Stimulated activated CD4-positive, alpha-beta T cell treated with anti-CD3 and anti-CD28 coated beads, Interleukin-2, amount 100 ng/mL, for 4 hours (primary cell): ENCODE measurements around the gene DMD.
"Not testable (repeated sequence)": the region's sequence is repeated elsewhere in the genome, so short reads cannot be mapped to it uniquely, and the experiment has no call there.

Experiments
- DNase-seq: peaks from one replicate; pipeline ENCODE4 v3.0.0-alpha.2; 2020; ENCODE audit warnings: low read depth

The DMD gene

GRCh38 chrX:32010212-32010611, 1201.1 kb downstream of the DMD start:
- DNase-seq: no peak

- no peak for DNase-seq
These were observed 1217.7 kb downstream of the DMD start for GRCh38 chrX:31993637-31994036.

GRCh38 chrX:31988975-31989374, 1222.4 kb downstream of the DMD start:
- DNase-seq: no peak

DNA sequence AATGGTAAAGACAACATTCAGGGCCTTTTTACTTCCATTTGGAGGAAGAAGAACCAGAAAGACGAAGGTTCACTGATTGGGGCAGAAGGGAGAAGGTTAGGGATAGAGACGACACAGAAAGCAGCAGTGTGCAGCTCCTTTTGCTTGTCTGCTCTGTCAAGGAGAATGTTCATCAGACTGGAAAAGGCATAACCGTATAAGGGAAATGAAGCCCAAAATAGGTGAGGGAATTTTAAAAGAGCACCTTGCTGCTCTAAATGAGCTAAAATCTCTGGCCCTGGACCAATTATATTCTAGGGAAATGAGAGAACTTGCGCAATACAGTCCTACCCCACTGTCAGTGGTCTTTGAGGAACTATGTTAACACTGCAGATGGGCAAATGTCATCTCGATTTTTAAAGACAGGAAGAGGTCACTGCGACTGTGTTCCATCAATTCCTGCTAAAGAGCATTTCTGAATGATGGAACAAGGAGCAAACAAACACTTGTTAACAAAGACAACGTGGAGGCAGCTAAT, 1229.7 kb downstream of the DMD start:
- DNase-seq: no peak

- DNase-seq: no peak
These were observed 1241.6 kb downstream of the DMD start for GRCh38 chrX:31969714-31970113.

- no peak for DNase-seq
These were observed 1249.1 kb downstream of the DMD start for GRCh38 chrX:31962256-31962655.

- no peak for DNase-seq
These were observed 1276.4 kb downstream of the DMD start for GRCh38 chrX:31934842-31935370.

- DNase-seq: no peak
These were observed 1277.3 kb downstream of the DMD start for GRCh38 chrX:31934015-31934414.

DNA sequence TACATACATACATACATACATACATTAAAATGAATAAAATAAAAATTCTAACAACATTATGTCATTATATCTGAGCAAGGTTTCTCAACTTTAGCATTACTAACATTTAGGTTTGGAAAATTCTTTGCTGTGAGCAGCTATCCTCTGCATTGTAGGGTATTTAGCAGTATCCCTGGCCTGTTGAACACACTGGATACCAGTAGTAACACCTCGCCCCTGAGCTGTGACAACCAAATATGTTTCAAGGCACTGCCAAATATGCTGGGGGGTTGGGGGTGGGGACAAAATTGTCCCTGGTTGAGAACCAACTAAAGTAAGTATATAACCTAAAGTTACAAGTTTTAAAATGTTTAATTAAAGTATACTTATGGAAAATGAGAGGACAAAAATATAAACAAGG, 1278.6 kb downstream of the DMD start:
- DNase-seq: no peak

GRCh38 chrX:31932320-31932719, 1279.0 kb downstream of the DMD start:
- not testable (repeated sequence) for DNase-seq

DNA sequence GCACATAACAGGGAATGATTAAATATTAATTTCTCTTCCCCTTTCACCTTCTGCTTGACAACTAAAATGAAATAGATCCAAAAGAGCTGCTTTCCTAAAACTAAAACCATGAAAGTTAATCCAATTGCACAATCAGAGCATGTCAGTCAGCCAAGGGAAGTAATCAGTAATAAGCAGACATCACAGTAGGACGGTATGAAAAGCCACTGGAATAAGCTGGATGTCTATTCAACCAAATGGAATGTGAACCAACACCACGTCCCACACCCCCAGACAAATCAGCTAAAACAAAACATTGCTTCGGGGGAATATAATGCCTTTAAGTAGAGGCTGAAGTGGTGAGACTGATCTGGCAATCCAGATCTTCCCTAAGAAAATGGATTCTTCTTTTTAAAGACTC, 1280.1 kb downstream of the DMD start:
- DNase-seq: no peak

GRCh38 chrX:31929366-31929765, 1282.0 kb downstream of the DMD start:
- no peak for DNase-seq

- no peak for DNase-seq
These were observed 1290.1 kb downstream of the DMD start for GRCh38 chrX:31921236-31921635.

DNA sequence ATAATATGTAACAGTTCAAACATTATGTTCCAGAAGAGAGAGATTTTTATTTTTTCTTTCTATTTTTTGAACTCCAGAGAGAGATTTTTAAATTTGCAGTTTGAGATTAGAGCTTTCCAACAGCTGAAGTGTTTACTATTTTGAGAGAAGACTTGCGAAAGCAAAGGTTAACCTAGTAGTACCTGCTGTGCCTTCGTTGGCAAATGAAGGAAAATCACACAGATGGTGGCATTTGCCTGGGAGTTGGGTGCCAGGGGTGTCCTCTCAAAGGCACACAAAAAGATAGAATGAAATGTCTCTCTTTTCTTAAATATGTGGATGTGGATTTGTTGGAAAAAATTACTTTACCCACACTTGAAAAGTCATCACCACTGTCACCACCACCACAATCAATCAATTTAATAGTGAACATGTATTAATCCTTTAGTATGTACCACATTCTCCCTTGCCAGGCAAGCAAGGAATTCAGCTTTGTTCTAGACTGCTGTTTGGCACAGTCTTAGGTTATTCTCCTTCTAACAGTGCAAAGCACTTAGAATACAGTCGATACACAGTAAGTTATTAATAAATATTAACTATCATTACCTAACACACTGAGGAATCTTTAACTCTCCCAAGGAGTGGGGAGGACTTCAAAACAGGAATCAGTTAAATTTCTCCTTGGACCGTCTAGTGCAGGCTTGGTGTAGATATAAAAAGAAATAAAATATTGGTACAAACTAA, 1301.3 kb downstream of the DMD start:
- no peak for DNase-seq

DNA sequence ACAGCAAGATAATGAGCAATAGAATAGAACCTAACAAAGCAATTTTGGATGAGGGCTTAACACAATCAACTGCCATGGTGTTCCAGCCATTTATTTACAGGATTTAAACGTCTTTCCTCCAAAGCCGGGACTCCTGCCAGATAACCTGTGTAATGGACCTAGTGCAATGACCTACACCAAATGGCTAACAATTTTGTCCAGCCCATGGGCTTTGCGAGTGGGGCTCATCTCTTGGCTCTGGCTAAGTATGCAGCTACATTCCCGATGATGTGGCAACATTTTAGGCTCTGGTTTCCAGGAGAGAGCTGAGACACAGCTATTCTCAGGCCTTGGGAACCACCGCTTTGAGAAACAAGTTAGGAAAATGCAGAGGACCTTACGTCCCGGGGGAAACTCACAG, 1317.2 kb downstream of the DMD start:
- no peak for DNase-seq

GRCh38 chrX:31893525-31893924, 1317.8 kb downstream of the DMD start:
- DNase-seq: no peak

- DNase-seq: no peak
These were observed 1322.3 kb downstream of the DMD start for GRCh38 chrX:31889088-31889487.

- no peak for DNase-seq
These were observed 1326.8 kb downstream of the DMD start for GRCh38 chrX:31884535-31884934.

GRCh38 chrX:31872007-31872406, 1339.3 kb downstream of the DMD start:
- no peak for DNase-seq

GRCh38 chrX:31870267-31870666, 1341.1 kb downstream of the DMD start:
- DNase-seq: no peak

DNA sequence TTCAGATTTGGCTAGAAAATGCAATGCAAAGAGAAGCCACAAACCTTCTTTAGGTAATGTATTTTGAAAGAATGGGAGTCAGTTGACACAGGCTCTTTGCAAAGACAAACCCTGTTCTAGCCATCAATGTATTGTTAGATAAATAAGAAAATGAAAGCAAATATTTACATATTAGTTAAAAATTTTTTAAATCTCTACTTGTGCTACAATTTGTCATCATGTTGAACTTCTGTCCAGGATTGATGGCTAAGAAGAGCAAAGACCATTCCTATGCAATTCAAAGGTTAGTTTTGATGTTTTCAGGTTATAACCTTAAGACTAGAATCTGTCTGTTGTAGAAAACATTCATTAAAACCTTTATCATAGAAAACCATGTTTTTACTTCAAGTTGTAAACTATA, 1350.7 kb downstream of the DMD start:
- no peak for DNase-seq

DNA sequence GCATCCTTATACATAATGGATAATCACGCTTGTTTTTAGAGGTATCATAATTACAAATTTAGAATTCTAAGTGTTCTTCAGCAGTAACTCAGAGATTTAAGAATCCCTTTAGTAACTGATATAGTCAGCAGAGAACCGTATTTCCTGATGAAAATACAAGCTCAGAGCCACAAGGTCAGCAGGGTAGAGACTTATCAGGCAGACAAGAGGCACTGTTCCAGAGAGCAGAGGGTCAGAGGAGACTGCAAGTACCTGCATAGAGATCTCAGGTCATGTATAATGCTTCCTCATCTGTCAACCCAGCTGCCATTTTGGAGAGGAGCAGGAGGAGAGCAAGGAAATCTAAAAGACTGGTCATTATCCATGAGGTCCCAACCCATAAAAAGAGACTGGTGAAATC, 1352.4 kb downstream of the DMD start:
- no peak for DNase-seq

GRCh38 chrX:31854716-31855115, 1356.6 kb downstream of the DMD start:
- DNase-seq: no peak

GRCh38 chrX:31851761-31852160, 1359.6 kb downstream of the DMD start:
- no peak for DNase-seq
